H9 (cell line): ENCODE results near the gene DNAAF5. TPM values are rescaled to one million over a fixed set of nuclear protein-coding genes. Genes with fewer than 3 reads are reported as not detected.

Experiments
- DNase-seq: peaks from one replicate; pipeline ENCODE4 v3.0.0-alpha.2; 2017
- H2AFZ ChIP-seq: one replicate; pipeline ENCODE4 v1.6.1; 2013; ENCODE audit warnings: mild to moderate bottlenecking, low read length, control low read depth, moderate library complexity
- H2AK5ac ChIP-seq: 2 replicates; pipeline ENCODE4 v1.6.1; 2013; ENCODE audit warnings: low read length, control low read depth, mixed read lengths; ENCODE audit not compliant: insufficient read length
- H2BK120ac ChIP-seq: one replicate; pipeline ENCODE4 v1.6.1; 2013; ENCODE audit warnings: low read depth, mild to moderate bottlenecking, low read length, control low read depth, inconsistent platforms; ENCODE audit not compliant: poor library complexity, severe bottlenecking
- H2BK12ac ChIP-seq: 2 replicates; pipeline ENCODE4 v1.6.1; 2013; ENCODE audit warnings: low read length, control low read depth, mixed read lengths, low read depth; ENCODE audit not compliant: insufficient read length
- H2BK15ac ChIP-seq: 2 replicates; pipeline ENCODE4 v1.6.1; 2013; ENCODE audit warnings: low read depth, low read length, control low read depth
- H2BK20ac ChIP-seq: one replicate; pipeline ENCODE4 v1.6.1; 2013; ENCODE audit warnings: low read depth, mild to moderate bottlenecking, low read length, control low read depth, inconsistent platforms; ENCODE audit not compliant: poor library complexity, severe bottlenecking
- H2BK5ac ChIP-seq: 2 replicates; pipeline ENCODE4 v1.6.1; 2013; ENCODE audit warnings: low read length, control low read depth, mixed read lengths; ENCODE audit not compliant: insufficient read length
- H3K14ac ChIP-seq: 2 replicates; pipeline ENCODE4 v1.6.1; 2013; ENCODE audit warnings: low read length, control low read depth; ENCODE audit not compliant: insufficient read depth
- H3K18ac ChIP-seq: 2 replicates; pipeline ENCODE4 v1.6.1; 2013; ENCODE audit warnings: low read depth, mild to moderate bottlenecking, mixed read lengths, low read length, control low read depth; ENCODE audit not compliant: insufficient read length
- H3K23ac ChIP-seq: 2 replicates; pipeline ENCODE4 v1.6.1; 2013; ENCODE audit warnings: low read length, control low read depth, mixed read lengths, low read depth; ENCODE audit not compliant: insufficient read length
- H3K23me2 ChIP-seq: 2 replicates; pipeline ENCODE4 v1.6.1; 2013; ENCODE audit warnings: low read depth, mild to moderate bottlenecking, mixed read lengths, low read length, control low read depth; ENCODE audit not compliant: insufficient read length, poor library complexity, severe bottlenecking
- H3K27ac ChIP-seq: 2 replicates; pipeline ENCODE4 v1.5.1; 2013; ENCODE audit warnings: low read length, control low read depth, mixed read lengths, low read depth; ENCODE audit not compliant: insufficient read length
- H3K27me3 ChIP-seq: 2 replicates; pipeline ENCODE4 v1.6.1; 2013; ENCODE audit warnings: low read length, control low read depth, inconsistent platforms; ENCODE audit not compliant: insufficient read depth
- H3K4ac ChIP-seq: 2 replicates; pipeline ENCODE4 v1.6.1; 2013; ENCODE audit warnings: low read depth, mild to moderate bottlenecking, control low read depth, inconsistent platforms, low read length, moderate library complexity
- H3K4me1 ChIP-seq: 2 replicates; pipeline ENCODE4 v1.6.1; 2013; ENCODE audit warnings: low read length, control low read depth, inconsistent platforms; ENCODE audit not compliant: insufficient read depth
- H3K4me2 ChIP-seq: 2 replicates; pipeline ENCODE4 v1.6.1; 2013; ENCODE audit warnings: low read length, control low read depth, mixed read lengths; ENCODE audit not compliant: insufficient read length, insufficient read depth
- H3K56ac ChIP-seq: 2 replicates; pipeline ENCODE4 v1.6.1; 2013; ENCODE audit warnings: low read depth, mild to moderate bottlenecking, mixed read lengths, low read length, control low read depth; ENCODE audit not compliant: insufficient read length
- H3K79me1 ChIP-seq: 2 replicates; pipeline ENCODE4 v1.6.1; 2013; ENCODE audit warnings: low read depth, mild to moderate bottlenecking, moderate library complexity, low read length, control low read depth, inconsistent platforms; ENCODE audit not compliant: insufficient read depth, poor library complexity, severe bottlenecking
- H3K79me2 ChIP-seq: 2 replicates; pipeline ENCODE4 v1.6.1; 2013; ENCODE audit warnings: low read length, control low read depth, inconsistent platforms; ENCODE audit not compliant: insufficient read depth
- H3K9ac ChIP-seq: 2 replicates; pipeline ENCODE4 v1.6.1; 2013; ENCODE audit warnings: low read length, control low read depth, mixed read lengths; ENCODE audit not compliant: insufficient read length; ENCODE audit errors: extremely low read depth
- H3K9me3 ChIP-seq: one replicate; pipeline ENCODE4 v1.6.1; 2013; ENCODE audit warnings: low read depth, low read length, inconsistent platforms; ENCODE audit not compliant: control insufficient read depth
- H3T11ph ChIP-seq: one replicate; pipeline ENCODE4 v1.6.1; 2013; ENCODE audit warnings: mild to moderate bottlenecking, low read length, control low read depth, inconsistent platforms
- H4K20me1 ChIP-seq: one replicate; pipeline ENCODE4 v1.6.1; 2013; ENCODE audit not compliant: control insufficient read depth, insufficient read length, insufficient read depth
- H4K5ac ChIP-seq: 2 replicates; pipeline ENCODE4 v1.6.1; 2013; ENCODE audit warnings: low read depth, mild to moderate bottlenecking, mixed read lengths, low read length, control low read depth; ENCODE audit not compliant: insufficient read length
- H4K8ac ChIP-seq: replicated peaks from 2 replicates; pipeline ENCODE4 v1.6.1; 2013; ENCODE audit warnings: low read length, control low read depth, mixed read lengths, low read depth; ENCODE audit not compliant: insufficient read length
- H4K91ac ChIP-seq: 2 replicates; pipeline ENCODE4 v1.6.1; 2013; ENCODE audit warnings: low read depth, mild to moderate bottlenecking, moderate library complexity, mixed read lengths, low read length, control low read depth; ENCODE audit not compliant: insufficient read length
- H3K27ac Mint-ChIP-seq, 3 experiments: 2 replicates in 2 of 3; 3 replicates in 1 of 3; pipeline ENCODE4 v1.8.0; 2020 to 2021; ENCODE audit warnings: mixed read lengths in 3 of 3, mild to moderate bottlenecking in 1 of 3, moderate library complexity in 1 of 3
- H3K27me3 Mint-ChIP-seq: 2 replicates; pipeline ENCODE4 v1.8.0; 2021; ENCODE audit warnings: low read depth, mild to moderate bottlenecking, moderate library complexity, mixed read lengths
- H3K36me3 Mint-ChIP-seq, 3 experiments: 2 replicates in 2 of 3; 3 replicates in 1 of 3; pipeline ENCODE4 v1.8.0; 2020 to 2021; ENCODE audit warnings: low read depth in 3 of 3, mixed read lengths in 3 of 3; ENCODE audit not compliant: insufficient read depth in 1 of 3
- H3K4me1 Mint-ChIP-seq, 2 experiments: 2 replicates each; pipeline ENCODE4 v1.8.0; 2020; ENCODE audit warnings: mixed read lengths in 2 of 2
- H3K4me3 Mint-ChIP-seq, 2 experiments: 2 replicates in 1 of 2; 3 replicates in 1 of 2; pipeline ENCODE4 v1.8.0; 2020 to 2021; ENCODE audit warnings: mild to moderate bottlenecking in 2 of 2, mixed read lengths in 2 of 2, moderate library complexity in 1 of 2
- H3K9me3 Mint-ChIP-seq, 2 experiments: 2 replicates in 1 of 2; 3 replicates in 1 of 2; pipeline ENCODE4 v1.8.0; 2020; ENCODE audit warnings: mild to moderate bottlenecking in 2 of 2, mixed read lengths in 2 of 2, moderate library complexity in 1 of 2
- WGBS: extraction: QIAGEN DNeasy Blood & Tissue Kit; methylation state at CpG from one replicate; pipeline ENCODE4 v1.1.7; 2013; ENCODE audit warnings: missing lambda C conversion rate, low lambda C conversion rate, mixed read lengths; ENCODE audit not compliant: insufficient read length; ENCODE audit errors: extremely low coverage; 5-methylcytosine and 5-hydroxymethylcytosine counted together
- total RNA-seq: library from RNA; stranded (reverse); gene quantifications from 2 replicates; pipeline ENCODE4 v1.2.1, GENCODE V29; 2021
- TF ChIP-seq, protein P1 (sequence below): fragments of 200-600 bp; sonication (generic); conservative IDR thresholded peaks from 3 replicates; pipeline ENCODE4 v1.8.0; 2021; ENCODE audit warnings: antibody characterized with exemption, mild to moderate bottlenecking

DNAAF5 gene
- total RNA-seq, 1 experiment from 2014 or later, result 43.5 TPM

DNA sequence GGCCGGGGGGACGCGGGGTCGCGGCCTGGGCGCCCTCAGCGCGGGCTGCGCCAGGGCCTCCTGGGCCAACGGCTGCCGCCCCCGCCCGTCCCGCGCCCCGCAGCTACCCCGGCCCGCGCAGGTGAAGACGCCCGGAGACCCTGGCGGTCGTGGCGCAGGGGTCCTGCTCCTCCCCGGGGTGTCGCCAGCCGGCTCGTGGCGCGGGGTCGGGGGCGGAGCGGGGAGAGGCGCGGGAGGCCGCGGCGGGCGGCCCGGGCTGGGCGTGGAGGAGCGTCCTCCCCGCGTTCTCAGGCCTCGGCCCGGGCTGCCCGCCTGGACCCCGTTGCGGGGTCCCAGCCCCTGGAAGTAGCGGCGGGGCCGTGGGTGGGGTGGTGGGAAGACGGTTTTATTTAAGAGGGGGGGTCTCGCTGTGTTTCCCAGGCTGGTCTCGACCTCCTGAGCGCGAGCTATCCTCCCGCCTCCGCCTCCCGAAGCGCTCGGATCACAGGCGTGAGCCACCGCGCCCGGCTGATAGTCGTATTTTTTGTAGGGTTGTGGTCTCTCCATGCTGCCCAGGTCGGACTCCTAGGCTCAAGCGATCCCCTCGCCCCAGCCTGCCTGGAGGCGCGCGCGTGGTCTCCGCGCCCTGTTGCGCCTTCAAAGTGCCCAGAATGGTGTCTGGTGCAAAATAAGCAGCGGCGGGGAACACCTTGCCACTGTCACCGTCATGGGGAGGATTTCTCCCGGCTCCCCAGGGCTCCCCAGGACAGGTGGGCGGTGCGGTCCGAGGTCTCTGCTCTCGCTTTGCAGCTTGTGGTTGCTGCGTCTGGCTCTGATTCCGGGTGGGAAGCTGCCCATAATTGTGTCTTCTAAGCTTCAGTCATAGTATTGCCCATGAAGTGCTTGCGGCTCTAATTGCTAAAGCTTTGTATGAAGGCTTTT, 90.5 kb downstream of the DNAAF5 start:
- peak overlapping the region; percentile 80 for H3K9ac ChIP-seq
- peak overlapping the region; percentile 79 for H3K14ac ChIP-seq
- no peak overlapping the region for H2BK12ac ChIP-seq
- H2AFZ ChIP-seq, result no peak overlapping the region
- H2BK15ac ChIP-seq, result no peak overlapping the region
- H2BK5ac ChIP-seq, result no peak overlapping the region
- H3K4me3 Mint-ChIP-seq, result peak overlapping the region; percentile 87 to 93
- H3K27ac ChIP-seq, result no peak overlapping the region
- H3K4me1 ChIP-seq, result no peaks in the 10 kb centered on the region
- TF ChIP-seq, protein P1, sequence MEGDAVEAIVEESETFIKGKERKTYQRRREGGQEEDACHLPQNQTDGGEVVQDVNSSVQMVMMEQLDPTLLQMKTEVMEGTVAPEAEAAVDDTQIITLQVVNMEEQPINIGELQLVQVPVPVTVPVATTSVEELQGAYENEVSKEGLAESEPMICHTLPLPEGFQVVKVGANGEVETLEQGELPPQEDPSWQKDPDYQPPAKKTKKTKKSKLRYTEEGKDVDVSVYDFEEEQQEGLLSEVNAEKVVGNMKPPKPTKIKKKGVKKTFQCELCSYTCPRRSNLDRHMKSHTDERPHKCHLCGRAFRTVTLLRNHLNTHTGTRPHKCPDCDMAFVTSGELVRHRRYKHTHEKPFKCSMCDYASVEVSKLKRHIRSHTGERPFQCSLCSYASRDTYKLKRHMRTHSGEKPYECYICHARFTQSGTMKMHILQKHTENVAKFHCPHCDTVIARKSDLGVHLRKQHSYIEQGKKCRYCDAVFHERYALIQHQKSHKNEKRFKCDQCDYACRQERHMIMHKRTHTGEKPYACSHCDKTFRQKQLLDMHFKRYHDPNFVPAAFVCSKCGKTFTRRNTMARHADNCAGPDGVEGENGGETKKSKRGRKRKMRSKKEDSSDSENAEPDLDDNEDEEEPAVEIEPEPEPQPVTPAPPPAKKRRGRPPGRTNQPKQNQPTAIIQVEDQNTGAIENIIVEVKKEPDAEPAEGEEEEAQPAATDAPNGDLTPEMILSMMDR, result no peak
- H3K79me1 ChIP-seq, result no peaks in the 10 kb centered on the region
- H2BK120ac ChIP-seq, result no peak overlapping the region
- H3K27me3 Mint-ChIP-seq, result no peaks in the 10 kb centered on the region; the same call in 1 of the 2 replicates
- H4K5ac ChIP-seq, result no peak overlapping the region
- no peak overlapping the region for H3T11ph ChIP-seq
- no peak overlapping the region for H4K91ac ChIP-seq
- no peak overlapping the region for H3K56ac ChIP-seq
- peak overlapping the region; percentile 75 for H3K18ac ChIP-seq
- WGBS, result no CpG with 5 or more reads among the region's 88 CpGs
- H3K27me3 ChIP-seq, result no peaks in the 10 kb centered on the region
- no peak for DNase-seq
- peaks cover 44 to 46% of the 10 kb centered on the region in 2 experiments for H3K4me1 Mint-ChIP-seq
- peak overlapping the region; percentile 60 for H3K23ac ChIP-seq
- peak overlapping the region; percentile 28 to 94 (median 87); a peak in 3 of 7 replicates for H3K27ac Mint-ChIP-seq
- H3K79me2 ChIP-seq, result peaks cover 35% of the 10 kb centered on the region
- H2BK20ac ChIP-seq, result no peak overlapping the region
- peaks cover 5% of the 10 kb centered on the region for H3K23me2 ChIP-seq
- no peak overlapping the region for H3K4ac ChIP-seq
- H4K20me1 ChIP-seq, result no peaks in the 10 kb centered on the region
- H3K9me3 ChIP-seq, result no peaks in the 10 kb centered on the region
- no peak overlapping the region for H2AK5ac ChIP-seq
- no peak overlapping the region for H4K8ac ChIP-seq
- peak overlapping the region; percentile 95 for H3K4me2 ChIP-seq
- peaks cover 10 to 28% (median 13%) of the 10 kb centered on the region in 3 experiments for H3K36me3 Mint-ChIP-seq
- H3K9me3 Mint-ChIP-seq, result peaks cover 3 to 4% of the 10 kb centered on the region in 2 experiments; a peak in 2 of 5 replicates
